ENCODE results near the gene IPO13. TPM values are rescaled to one million over a fixed set of nuclear protein-coding genes. Genes with fewer than 3 reads are reported as not detected.
A peak's percentile ranks its signal among the peaks of the same experiment; 100 is the strongest.

IPO13 gene
- total RNA-seq, 1 donor from 2014 or later, result 7.8 TPM

- DNase-seq, result no peak
Observed at GRCh38 chr1:43975249-43975961, 28.7 kb downstream of the IPO13 start.

GRCh38 chr1:43976045-43976444 is 29.3 kb downstream of the IPO13 start:
- DNase-seq, result no peak

GRCh38 chr1:43976890-43977289 is 30.1 kb downstream of the IPO13 start:
- no peak for DNase-seq

GRCh38 chr1:43977376-43978263 is 30.9 kb downstream of the IPO13 start:
- no peak for DNase-seq

GRCh38 chr1:43978264-43978550 is 31.5 kb downstream of the IPO13 start:
- DNase-seq, result no peak

GRCh38 chr1:43978551-43979260 is 32.0 kb downstream of the IPO13 start, which contains the start of gene B4GALT2:
TSS of gene B4GALT2 (plus strand) at chr1:43979210. CDS start at chr1:43981161, 1,951 bp downstream.
- no peak for DNase-seq

- no peak for DNase-seq
Observed at GRCh38 chr1:43979261-43979527, 32.4 kb downstream of the IPO13 start.

GRCh38 chr1:43979528-43980254 is 32.9 kb downstream of the IPO13 start:
- peak; percentile 17 for DNase-seq

GRCh38 chr1:43980255-43981134 is 33.7 kb downstream of the IPO13 start:
- DNase-seq, result no peak

GRCh38 chr1:43981135-43981491 is 34.4 kb downstream of the IPO13 start:
- DNase-seq, result no peak

- no peak for DNase-seq
Observed at GRCh38 chr1:43981636-43982035, 34.9 kb downstream of the IPO13 start.

GRCh38 chr1:43982241-43982640 is 35.5 kb downstream of the IPO13 start:
- DNase-seq, result no peak

GRCh38 chr1:43982808-43983207 is 36.1 kb downstream of the IPO13 start:
- no peak for DNase-seq

GRCh38 chr1:43983253-43983899 is 36.6 kb downstream of the IPO13 start:
- DNase-seq, result no peak

- no peak for DNase-seq
Observed at GRCh38 chr1:43984855-43985254, 38.1 kb downstream of the IPO13 start.

- no peak for DNase-seq
Observed at GRCh38 chr1:43985984-43986595, 39.3 kb downstream of the IPO13 start.

GRCh38 chr1:43986712-43987111 is 40.0 kb downstream of the IPO13 start:
- DNase-seq, result no peak

- DNase-seq, result no peak
Observed at GRCh38 chr1:43987159-43987902, 40.6 kb downstream of the IPO13 start.

- no peak for DNase-seq
Observed at GRCh38 chr1:43990271-43991199, 43.8 kb downstream of the IPO13 start.

Data from skin of body (tissue), 2 donors.